CD4-positive, alpha-beta T cell treated with Interleukin-2 at 100 ng/mL for 4 hours (primary cell): ENCODE results near the gene CAPN13.

Experiments used
- DNase-seq: peaks from one replicate; pipeline ENCODE4 v3.0.0-alpha.2; 2020; ENCODE audit warnings: low spot score

CAPN13 gene

DNA sequence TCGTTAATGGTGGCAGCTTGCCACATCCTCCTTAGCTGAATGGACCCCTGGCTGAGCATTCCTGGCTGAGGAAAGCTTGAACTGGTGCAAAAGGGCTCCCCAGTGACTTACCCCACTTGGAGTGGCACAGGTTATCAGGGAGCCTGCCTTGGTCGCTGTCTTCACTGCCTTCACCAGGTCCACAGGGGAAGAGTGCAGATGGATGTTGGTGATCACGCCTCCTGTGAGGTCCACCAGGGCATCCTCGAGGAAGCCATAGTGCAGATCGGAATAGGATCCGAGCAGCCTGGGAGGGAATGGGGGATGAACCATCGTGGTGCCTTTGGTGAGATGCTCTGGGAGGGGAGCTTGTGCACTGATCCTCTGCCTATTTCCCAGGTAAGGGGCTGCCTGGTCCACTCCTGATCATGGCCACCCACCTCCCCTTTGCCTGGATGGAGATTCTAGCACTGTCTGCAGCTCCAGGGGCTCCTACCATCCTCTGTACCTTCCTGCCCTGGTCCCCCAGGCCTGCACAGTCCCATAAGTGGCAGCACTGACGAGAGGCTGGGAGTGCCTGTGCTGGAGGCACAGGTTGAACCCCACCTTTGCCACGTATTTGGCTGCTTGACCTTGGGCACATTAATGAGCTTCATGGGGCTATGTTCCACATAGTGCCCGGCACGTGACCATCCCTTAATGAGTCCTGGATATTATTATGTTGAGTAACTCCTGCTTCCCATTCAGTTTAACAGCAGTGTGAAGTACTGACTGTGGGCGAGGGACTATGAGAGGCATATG, 43.0 kb downstream of the CAPN13 start:
- no peak for DNase-seq

- no peak for DNase-seq
These were observed 44.0 kb downstream of the CAPN13 start for GRCh38 chr2:30763151-30763660.

DNA sequence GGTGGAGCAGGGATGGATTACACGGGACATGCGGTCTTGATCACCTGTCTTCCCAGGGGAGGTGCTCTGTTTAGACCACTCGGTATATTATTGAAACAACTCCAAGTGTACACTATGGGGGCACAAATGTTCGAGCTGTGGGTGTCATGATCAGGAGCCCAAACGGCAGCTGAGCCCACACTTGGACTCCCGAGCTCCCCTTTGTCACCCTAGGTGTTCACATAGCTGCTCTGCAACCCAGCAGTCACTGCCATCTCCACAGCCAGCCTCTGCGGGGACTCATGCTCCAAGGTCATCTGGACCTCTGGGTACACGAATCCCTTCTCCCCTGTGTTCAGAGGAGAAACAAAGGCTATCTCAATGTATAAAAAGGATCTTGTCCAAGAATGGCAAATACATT, 46.0 kb downstream of the CAPN13 start:
- DNase-seq, result no peak

DNA sequence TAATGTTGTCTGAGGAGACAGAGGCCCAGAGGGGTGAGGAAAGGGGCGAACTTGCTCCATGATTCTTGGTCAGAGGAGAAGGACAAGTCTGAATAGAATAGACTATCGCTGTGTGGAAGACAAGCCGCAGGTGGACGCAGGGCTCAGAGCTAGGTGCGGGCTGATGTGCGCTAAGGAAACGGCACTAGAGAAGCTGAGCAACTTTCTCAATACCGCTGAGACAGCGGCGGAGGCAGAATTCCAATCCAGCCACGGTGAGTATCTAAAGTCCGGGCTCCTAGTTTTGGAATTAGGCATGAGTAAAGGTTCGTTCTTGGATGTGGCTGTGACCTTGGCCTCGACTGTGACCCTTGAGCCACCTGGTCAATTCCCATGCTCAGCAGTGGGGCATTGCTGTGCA, 47.8 kb downstream of the CAPN13 start:
- DNase-seq, result no peak

DNA sequence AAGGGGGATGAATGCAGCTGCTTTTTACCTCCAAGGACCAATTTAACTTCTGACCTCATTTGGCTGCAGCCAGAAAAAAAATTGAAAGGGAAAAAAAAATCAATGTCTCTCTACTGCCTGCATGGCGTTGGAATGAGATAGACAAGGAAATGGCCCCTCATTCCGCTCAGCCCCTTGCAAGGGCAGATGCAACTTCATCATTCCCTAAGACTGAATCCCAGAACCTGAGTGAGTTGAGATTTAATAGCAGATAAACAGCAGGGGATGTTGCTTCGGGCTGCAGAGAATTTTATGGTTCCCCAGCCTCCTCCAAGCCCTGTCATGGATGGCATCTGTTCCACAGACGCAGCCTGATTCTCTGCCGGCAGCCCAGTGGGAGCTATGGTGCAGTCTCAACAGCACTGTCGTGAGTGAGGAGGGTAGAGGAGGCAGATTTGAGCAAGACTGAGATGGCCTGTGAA, 49.0 kb downstream of the CAPN13 start:
- no peak for DNase-seq

DNA sequence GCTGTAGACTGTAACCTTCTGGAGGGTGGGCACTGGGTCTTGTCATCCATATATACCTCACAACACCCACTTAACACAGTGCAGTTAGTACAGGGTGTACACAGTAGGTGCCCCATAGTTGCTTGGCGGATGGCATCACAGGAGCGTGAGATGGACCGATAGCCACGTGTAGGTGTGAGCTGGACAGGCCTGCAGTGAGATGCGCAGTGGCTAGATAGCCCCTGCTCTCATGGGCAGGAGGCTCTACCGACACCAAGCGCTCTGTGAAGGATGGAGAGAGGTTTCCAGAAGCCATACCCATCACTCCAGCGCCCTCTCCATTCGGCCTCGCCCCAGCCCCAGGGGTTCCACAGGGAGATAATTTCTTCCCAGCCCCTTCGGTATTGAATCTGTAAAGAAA, 49.5 kb downstream of the CAPN13 start:
- DNase-seq, result no peak

GRCh38 chr2:30756971-30757370, 50.3 kb downstream of the CAPN13 start:
- no peak for DNase-seq

GRCh38 chr2:30756051-30756719, 51.1 kb downstream of the CAPN13 start:
- DNase-seq, result no peak

- DNase-seq, result no peak
These were observed 53.6 kb downstream of the CAPN13 start for GRCh38 chr2:30753630-30754029.

- DNase-seq, result no peak
These were observed 54.4 kb downstream of the CAPN13 start for GRCh38 chr2:30752811-30753210.

DNA sequence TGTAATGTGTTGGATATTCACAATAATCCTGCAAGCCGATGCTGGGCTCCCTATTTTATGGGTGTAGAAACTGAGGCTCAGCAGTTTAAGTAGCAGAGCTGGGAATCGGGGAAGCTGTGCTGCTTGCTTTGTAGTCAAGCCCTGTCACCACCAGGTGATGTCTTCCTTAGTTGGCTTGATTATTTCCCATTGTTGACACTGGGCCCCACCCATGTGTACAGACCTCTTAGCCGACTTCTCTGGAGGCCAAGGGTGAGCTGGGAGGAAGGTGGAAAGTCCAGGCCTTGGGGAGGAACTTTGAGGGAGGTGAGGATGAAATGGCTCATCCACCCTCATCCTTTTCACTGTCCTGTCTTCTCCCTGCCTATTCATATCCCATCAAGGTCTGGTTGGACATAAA, 60.0 kb downstream of the CAPN13 start:
- DNase-seq, result no peak

GRCh38 chr2:30744823-30745222, 62.4 kb downstream of the CAPN13 start:
- DNase-seq, result no peak

GRCh38 chr2:30741576-30741975, 65.7 kb downstream of the CAPN13 start:
- DNase-seq, result no peak

DNA sequence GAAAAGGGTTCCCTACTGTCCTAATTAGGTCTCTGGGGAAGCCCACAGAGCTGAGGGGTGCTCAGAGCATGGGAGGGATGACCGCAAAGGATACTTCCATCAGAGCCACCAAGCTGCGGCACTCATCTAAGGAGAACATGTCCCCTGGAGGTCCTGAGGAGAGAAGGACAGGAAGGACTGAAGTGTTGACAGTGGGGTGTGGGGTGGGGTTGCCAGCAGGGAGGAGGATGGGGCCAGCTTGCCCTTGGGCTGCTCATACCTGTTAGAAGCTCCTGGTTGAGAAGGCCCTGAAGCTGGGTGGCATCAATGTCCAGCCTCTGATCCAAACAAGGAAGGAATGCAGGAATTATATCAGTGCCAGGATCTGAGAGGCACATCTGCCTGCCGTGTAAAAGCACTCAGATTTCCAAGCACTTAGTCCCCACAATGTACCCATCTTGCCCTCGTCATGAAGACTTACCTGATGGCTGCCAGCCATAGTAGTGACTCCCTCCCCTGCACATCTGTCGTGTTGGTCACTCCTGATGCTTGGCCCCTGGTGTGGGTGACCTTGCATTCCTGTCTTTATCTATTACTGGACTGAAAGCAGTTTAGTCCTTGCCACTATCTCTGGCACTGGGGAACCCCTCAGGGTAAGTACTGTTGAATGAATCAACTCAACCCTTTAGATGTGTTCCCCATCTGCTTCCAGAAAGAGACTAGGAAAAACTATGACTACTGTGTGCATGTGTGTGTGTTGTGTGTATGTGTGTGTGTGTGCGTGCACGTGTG, 68.9 kb downstream of the CAPN13 start:
- no peak for DNase-seq

- DNase-seq, result no peak
These were observed 70.0 kb downstream of the CAPN13 start for GRCh38 chr2:30737326-30737610.

DNA sequence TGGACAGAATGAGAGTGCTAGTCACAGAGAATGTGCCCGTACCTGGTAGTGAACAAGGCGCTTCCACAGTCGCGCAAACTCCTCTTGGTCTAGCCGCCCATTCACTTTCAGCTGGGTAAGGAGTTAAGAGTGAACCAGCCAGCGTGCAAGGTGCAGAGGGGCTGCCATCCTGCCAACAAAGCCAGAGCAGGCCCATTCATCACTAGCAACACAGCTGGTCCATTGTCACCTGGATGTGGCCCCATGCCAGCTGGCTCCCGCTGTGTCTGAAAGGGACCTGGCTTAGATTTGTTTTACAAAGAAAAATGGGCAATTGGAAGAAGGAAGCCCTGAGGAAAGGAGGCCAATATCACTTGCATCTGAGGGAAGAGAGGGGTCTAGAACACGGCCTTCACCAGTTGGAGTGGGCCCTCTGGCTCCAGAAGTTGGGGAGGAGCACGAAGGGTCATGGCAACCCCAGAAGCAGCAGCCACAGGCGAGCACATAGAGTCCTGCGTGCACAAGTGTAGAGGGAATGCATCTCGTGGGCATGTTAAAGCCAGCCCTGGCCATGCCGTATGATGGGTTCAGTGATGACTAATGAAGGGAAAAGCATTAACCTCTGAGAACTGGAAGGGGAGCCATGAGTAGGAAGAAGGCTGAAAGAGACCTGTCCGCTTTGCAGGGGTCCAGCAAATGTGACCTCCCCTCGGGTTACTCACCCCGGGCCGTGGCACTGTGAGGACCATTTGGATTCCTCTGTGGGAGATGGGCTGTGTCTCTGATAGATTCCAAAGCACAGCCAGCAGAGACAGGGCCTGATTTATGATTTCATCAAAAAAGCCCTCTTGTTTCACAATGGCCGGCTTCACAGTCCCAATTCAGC, 70.6 kb downstream of the CAPN13 start:
- DNase-seq, result no peak

- no peak for DNase-seq
These were observed 73.2 kb downstream of the CAPN13 start for GRCh38 chr2:30733876-30734520.

DNA sequence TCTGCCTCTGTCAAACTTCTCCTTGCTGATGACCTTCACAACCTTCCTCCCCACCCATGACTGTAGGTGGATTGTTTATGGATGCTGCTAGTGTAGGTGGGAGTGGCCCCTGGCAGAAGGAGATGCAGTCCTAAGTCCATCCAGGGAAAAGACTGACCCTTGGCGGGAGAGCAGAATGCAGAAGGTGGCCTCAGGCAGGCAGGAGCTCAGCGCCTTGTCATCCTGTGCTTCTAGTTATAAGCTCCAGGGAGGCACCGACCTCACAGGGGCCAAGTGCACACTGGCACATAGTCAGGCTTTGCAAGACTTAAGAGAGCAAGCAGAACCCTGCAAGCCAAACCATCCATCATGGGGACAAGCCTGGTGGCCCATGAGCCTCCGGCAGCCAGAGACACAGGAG, 74.4 kb downstream of the CAPN13 start:
- DNase-seq, result no peak

DNA sequence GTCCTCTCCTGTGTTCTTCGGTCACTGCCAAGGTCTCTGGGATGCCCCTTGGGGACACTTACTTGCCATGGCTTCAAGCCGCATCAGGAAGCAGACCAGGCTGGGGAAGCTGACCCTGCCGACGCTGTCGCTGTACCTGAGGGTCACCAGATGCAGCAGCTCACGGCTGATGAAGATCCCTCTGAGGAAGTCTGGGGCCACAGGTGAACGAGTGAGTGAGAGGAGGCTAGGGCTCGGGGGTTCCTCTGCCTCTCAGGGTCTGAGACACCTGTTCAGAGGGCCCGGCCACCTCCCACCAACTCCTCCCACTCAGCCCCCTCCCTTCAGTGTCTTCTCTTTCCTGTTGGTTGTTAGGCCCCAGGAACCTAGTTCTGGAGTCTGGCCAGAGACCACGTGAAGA, 74.9 kb downstream of the CAPN13 start:
- no peak for DNase-seq

- no peak for DNase-seq
These were observed 75.5 kb downstream of the CAPN13 start for GRCh38 chr2:30731706-30732105.
